Ishikawa (cell line): ENCODE data around the gene EML6.

Source experiments
- CEBPB ChIP-seq: IDR thresholded peaks from 2 replicates; pipeline ENCODE4 v1.6.1; 2012
- CREB1 ChIP-seq: IDR thresholded peaks from 2 replicates; pipeline ENCODE4 v1.6.1; 2012; ENCODE audit warnings: low read depth
- EGR1 ChIP-seq: IDR thresholded peaks from 2 replicates; pipeline ENCODE4 v1.6.1; 2012
- EP300 ChIP-seq: IDR thresholded peaks from 2 replicates; pipeline ENCODE4 v1.6.1; 2012; ENCODE audit warnings: borderline replicate concordance
- FOXM1 ChIP-seq: IDR thresholded peaks from 2 replicates; pipeline ENCODE4 v1.6.1; 2012; ENCODE audit warnings: low read depth, borderline replicate concordance
- NFIC ChIP-seq: IDR thresholded peaks from 2 replicates; pipeline ENCODE4 v1.6.1; 2012
- RAD21 ChIP-seq: IDR thresholded peaks from 2 replicates; pipeline ENCODE4 v1.6.1; 2012; ENCODE audit warnings: low read depth
- TAF1 ChIP-seq: IDR thresholded peaks from 2 replicates; pipeline ENCODE4 v1.6.1; 2012; ENCODE audit warnings: low read depth, mild to moderate bottlenecking
- TCF12 ChIP-seq: IDR thresholded peaks from 2 replicates; pipeline ENCODE4 v1.6.1; 2012; ENCODE audit warnings: low read depth
- TEAD4 ChIP-seq: IDR thresholded peaks from 2 replicates; pipeline ENCODE4 v1.6.1; 2012
- YY1 ChIP-seq: IDR thresholded peaks from 2 replicates; pipeline ENCODE4 v1.6.1; 2012; ENCODE audit warnings: low read depth
- ZBTB7A ChIP-seq: IDR thresholded peaks from 2 replicates; pipeline ENCODE4 v1.6.1; 2012; ENCODE audit warnings: low read depth
- TF ChIP-seq, protein P1 (sequence below): IDR thresholded peaks from 2 replicates; pipeline ENCODE4 v1.6.1; 2012
- TF ChIP-seq, protein P2 (sequence below): IDR thresholded peaks from 2 replicates; pipeline ENCODE4 v1.6.1; 2012; ENCODE audit warnings: low read depth, mild to moderate bottlenecking
- TF ChIP-seq, protein P3 (sequence below): IDR thresholded peaks from 2 replicates; pipeline ENCODE4 v1.6.1; 2012

The EML6 gene

DNA sequence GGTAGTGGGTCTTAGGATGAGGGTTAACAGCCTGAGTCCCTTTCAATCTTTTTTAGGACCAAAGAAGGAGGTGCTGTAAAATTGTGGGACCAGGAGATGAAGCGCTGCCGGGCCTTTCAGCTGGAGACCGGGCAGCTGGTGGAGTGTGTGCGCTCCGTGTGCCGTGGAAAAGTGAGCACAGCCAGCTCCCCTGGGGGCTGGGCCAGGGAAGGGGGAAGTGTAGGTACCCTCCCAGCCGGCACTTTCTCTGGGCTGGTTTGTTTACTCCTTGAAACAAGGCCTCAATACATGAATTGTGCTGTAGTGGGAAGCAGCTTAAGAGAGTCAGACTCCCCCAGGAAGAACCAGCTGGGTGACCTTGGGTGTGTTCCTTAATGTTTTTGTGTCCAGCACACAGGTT is 236.7 kb downstream of the EML6 start:
- TF ChIP-seq TCF12 (no peak), CREB1 (no peak), EP300 (no peak), TAF1 (no peak), FOXM1 (no peak), EGR1 (no peak), CEBPB (no peak), TEAD4 (no peak), ZBTB7A (no peak), YY1 (no peak), RAD21 (no peak), NFIC (no peak)
- TF ChIP-seq, protein P1, sequence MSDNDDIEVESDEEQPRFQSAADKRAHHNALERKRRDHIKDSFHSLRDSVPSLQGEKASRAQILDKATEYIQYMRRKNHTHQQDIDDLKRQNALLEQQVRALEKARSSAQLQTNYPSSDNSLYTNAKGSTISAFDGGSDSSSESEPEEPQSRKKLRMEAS = no peak
- TF ChIP-seq, protein P2, sequence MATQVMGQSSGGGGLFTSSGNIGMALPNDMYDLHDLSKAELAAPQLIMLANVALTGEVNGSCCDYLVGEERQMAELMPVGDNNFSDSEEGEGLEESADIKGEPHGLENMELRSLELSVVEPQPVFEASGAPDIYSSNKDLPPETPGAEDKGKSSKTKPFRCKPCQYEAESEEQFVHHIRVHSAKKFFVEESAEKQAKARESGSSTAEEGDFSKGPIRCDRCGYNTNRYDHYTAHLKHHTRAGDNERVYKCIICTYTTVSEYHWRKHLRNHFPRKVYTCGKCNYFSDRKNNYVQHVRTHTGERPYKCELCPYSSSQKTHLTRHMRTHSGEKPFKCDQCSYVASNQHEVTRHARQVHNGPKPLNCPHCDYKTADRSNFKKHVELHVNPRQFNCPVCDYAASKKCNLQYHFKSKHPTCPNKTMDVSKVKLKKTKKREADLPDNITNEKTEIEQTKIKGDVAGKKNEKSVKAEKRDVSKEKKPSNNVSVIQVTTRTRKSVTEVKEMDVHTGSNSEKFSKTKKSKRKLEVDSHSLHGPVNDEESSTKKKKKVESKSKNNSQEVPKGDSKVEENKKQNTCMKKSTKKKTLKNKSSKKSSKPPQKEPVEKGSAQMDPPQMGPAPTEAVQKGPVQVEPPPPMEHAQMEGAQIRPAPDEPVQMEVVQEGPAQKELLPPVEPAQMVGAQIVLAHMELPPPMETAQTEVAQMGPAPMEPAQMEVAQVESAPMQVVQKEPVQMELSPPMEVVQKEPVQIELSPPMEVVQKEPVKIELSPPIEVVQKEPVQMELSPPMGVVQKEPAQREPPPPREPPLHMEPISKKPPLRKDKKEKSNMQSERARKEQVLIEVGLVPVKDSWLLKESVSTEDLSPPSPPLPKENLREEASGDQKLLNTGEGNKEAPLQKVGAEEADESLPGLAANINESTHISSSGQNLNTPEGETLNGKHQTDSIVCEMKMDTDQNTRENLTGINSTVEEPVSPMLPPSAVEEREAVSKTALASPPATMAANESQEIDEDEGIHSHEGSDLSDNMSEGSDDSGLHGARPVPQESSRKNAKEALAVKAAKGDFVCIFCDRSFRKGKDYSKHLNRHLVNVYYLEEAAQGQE = no peak
- TF ChIP-seq, protein P3, sequence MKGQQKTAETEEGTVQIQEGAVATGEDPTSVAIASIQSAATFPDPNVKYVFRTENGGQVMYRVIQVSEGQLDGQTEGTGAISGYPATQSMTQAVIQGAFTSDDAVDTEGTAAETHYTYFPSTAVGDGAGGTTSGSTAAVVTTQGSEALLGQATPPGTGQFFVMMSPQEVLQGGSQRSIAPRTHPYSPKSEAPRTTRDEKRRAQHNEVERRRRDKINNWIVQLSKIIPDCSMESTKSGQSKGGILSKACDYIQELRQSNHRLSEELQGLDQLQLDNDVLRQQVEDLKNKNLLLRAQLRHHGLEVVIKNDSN = no peak

DNA sequence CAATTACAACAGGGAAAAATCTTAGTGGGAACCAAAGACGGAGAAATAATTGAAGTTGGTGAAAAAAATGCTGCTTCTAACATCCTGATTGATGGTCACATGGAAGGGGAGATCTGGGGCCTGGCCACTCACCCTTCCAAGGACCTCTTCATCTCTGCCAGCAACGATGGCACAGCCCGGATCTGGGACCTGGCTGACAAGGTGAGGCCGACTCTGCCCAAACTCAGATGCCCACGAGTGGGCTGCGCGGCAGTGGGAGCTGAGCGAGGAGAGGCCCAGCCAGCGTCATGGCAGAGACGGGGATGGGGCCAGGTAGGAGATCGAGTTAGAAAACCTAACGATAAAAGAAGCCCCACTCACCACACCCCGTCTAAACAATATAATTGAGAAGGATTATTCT is 239.0 kb downstream of the EML6 start:
- TF ChIP-seq EGR1 (no peak), RAD21 (no peak), EP300 (no peak), CEBPB (no peak), YY1 (no peak), TAF1 (no peak), TCF12 (no peak), FOXM1 (no peak), ZBTB7A (no peak), NFIC (no peak), TEAD4 (no peak)
- TF ChIP-seq, protein P2 = no peak
- TF ChIP-seq, protein P1 = no peak
- TF ChIP-seq, protein P3 = no peak

DNA sequence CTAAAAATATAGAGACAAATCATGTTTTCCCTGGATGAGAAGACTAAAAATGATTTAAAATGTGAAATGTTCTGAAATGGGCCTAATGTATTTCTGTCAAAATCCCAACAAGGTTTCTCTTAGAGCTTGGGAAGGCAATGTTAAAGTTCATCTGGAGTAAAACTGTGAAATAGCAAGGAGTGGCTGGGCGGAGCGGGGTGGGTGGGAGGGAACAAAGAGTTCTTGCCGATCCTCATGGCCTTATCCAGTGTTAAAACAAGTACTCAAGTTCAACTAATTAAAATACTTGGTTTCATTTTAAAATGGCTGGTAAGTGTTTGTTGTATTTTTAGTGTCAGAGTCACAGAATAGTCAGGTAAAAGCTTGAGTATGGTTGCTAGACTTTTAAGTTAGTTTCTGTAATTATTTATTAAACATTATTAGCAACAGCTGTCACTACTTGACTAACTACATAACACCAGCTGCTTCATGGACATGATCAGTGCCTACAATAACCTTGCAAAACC is 239.5 kb downstream of the EML6 start:
- TF ChIP-seq TCF12 (no peak), FOXM1 (no peak), CEBPB (no peak), TAF1 (no peak), TEAD4 (no peak), EGR1 (no peak)
- TF ChIP-seq, protein P1 = no peak
- TF ChIP-seq, protein P2 = no peak

DNA sequence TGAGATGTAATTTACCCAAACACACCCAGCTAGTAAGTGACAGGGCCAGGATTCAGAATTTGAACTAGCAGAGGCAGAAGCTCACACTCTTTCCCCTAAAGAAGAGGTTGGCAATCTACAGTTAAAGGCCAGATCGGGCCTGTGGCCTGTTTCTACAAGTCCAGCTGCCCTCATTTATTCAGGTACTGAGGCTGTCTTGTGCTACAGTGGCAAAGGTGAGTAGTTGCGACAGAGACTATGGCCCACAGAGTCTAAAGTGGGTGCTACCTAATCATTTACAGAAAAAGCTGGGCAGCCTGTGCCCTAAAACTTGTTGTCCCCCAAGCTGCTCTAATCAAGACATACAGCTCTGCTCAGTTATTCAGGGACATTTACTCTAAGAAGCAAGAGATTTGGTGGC is 240.0 kb downstream of the EML6 start:
- TF ChIP-seq CEBPB = no peak
- no peak for TF ChIP-seq ZBTB7A
- TF ChIP-seq, protein P1 = no peak
- TF ChIP-seq TCF12 = no peak
- no peak for TF ChIP-seq FOXM1
- TF ChIP-seq RAD21 = no peak
- TF ChIP-seq, protein P2 = no peak
- no peak for TF ChIP-seq TAF1
- no peak for TF ChIP-seq CREB1
- TF ChIP-seq, protein P3 = no peak
- TF ChIP-seq EGR1 = no peak
- no peak for TF ChIP-seq YY1
- no peak for TF ChIP-seq TEAD4
- TF ChIP-seq EP300 = no peak
- TF ChIP-seq NFIC = no peak
